HuH-7 (cell line): ENCODE data around the gene TLR9.
"Not testable (repeated sequence)": the region's sequence is repeated elsewhere in the genome, so short reads cannot be mapped to it uniquely, and the experiment has no call there.

Source experiments
- DNase-seq: peaks from one replicate; pipeline ENCODE4 v3.0.0; 2011; ENCODE audit warnings: low spot score

Gene TLR9

GRCh38 chr3:52195291-52195597, 30.2 kb downstream of the TLR9 start:
- no peak for DNase-seq

GRCh38 chr3:52194485-52195290, 30.8 kb downstream of the TLR9 start:
- DNase-seq, result no peak

DNA sequence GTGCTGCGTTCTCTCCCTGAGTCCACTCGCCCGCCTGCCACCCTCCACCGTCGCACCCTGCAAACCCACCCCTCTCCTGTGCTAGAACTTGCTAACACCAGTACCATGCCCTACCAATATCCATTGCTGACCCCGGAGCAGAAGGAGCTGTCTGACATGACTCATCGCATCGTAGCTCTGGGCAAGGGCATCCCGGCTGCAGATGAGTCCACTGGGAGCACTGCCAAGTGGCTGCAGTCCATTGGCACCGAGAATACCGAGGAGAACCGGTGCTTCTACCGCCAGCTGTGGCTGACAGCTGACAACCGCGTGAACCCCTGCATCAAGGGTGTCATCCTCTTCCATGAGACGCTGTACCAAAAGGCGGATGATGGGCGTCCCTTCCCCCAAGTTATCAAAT, 32.4 kb downstream of the TLR9 start:
- no peak for DNase-seq

- DNase-seq, result no peak
Observed at GRCh38 chr3:52191663-52192062, 33.8 kb downstream of the TLR9 start.

DNA sequence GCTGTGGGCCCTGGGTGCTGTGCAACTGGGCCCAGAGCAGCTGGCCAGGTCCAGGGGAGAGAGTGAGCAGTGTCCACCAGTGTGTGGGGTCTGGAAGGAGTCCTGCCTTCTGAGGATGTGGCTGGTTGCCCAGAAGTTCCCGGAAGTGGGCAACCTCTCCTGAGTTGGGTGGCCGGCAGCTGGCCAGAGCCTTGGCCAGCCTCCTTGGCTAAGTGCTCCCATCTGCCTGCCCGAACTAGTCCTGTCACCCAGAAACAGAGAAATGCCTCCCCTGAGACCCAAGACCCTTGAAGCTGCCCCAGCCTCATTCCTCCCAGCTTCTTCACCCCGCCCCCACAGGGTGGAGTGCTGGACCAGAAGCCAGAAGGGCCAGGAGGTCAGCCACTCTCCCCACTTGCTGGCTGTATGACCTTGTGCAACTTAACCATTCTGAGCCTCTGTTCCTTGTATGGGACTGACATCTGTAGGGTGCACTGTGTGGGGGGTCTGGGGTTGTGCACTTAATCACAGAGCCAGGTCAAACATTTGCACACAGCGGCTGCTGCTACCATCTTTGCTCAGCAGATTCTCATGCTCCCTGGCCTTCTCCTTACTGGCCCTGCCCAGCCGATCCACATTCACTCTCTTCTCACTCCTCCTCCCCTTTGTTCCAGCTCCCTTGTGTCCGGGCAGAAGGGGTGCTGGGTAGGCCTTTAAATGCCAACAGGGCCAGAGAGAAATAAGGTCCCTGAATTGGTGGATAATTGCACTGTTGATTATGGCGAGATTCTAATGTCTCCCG, 35.0 kb downstream of the TLR9 start:
- no peak for DNase-seq

GRCh38 chr3:52188556-52188955, 36.9 kb downstream of the TLR9 start:
- DNase-seq, result no peak

DNA sequence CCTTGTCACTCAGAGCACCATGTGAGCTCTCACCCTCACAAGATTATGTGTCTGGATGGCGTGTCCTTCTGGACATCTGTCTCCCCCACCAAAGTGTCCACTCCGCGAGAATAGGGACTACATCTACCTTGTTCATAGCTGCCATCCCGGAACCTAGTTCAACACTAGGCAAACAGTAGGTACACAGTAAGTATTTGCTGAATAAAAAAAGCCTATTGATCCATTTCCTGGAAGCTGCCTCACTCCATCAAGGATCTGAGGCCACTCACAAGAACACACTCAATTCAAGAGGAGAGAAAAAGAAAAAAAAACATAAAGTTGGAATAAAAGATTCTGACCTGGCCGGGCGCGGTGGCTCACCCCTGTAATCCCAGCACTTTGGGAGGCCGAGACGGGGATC, 38.7 kb downstream of the TLR9 start:
- DNase-seq, result no peak

GRCh38 chr3:52185837-52186236, 39.6 kb downstream of the TLR9 start:
- DNase-seq, result no peak

DNA sequence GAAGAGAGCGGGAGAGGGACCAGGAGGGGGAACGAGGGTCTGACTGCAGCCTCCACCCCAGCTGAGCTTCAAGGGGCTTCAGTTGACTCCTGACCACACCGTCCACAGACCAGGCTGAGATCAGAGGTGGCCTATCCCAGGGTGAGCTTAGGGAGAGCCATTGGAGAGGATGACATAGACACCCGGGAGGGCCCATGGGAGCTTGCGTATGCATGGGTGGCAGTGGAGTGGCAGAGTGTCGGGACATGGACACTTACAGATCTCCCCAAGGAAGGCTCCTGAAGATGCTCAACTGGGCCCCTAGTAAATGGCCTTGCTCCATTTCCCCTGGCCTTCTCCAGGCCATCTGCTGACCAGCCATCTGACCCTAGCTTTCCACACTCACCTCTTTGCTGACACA, 40.1 kb downstream of the TLR9 start:
- DNase-seq, result no peak

DNA sequence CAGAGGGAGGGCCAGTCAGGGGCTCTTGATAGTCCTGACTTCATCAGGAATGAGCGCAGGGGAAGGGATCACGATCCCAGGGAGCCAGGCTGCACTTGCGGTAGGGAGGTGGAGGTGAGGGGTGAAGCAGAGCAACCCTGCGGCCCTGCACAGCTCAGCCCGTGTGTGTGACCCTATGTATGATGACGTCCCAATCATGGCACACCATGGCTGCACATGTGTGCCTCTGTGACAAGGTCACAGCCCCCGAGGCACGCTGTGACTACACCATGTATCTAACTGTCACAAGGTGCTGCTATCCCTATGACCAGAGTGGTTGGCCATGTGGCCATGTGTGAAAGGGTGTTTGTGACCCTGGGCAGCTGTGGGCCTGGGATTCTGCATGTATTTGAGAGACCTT, 40.8 kb downstream of the TLR9 start:
- no peak for DNase-seq

GRCh38 chr3:52183786-52184445, 41.5 kb downstream of the TLR9 start:
- no peak for DNase-seq

- no peak for DNase-seq
Observed at GRCh38 chr3:52182691-52183090, 42.8 kb downstream of the TLR9 start.

GRCh38 chr3:52182196-52182595, 43.2 kb downstream of the TLR9 start:
- no peak for DNase-seq

DNA sequence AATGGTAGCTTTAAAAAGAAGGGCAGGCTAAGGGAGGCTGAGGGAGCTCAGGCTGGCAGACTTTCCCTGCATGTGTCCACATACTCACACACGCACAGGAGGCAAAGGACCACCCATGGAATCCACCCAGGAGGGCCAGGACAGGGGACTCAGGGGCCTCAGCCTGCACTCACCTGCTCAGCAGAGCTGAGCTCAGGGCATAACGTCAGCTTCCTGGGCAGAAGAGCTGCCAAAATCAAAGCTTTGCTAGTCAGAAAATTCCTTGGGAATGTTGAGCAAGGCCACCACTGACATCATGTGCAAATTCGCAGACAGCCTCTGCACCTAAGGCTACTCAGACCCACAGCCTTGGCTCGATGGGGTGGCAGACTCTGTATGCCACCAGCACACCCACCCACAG, 43.9 kb downstream of the TLR9 start:
- DNase-seq, result no peak

- DNase-seq, result no peak
Observed at GRCh38 chr3:52178537-52178936, 46.9 kb downstream of the TLR9 start.

DNA sequence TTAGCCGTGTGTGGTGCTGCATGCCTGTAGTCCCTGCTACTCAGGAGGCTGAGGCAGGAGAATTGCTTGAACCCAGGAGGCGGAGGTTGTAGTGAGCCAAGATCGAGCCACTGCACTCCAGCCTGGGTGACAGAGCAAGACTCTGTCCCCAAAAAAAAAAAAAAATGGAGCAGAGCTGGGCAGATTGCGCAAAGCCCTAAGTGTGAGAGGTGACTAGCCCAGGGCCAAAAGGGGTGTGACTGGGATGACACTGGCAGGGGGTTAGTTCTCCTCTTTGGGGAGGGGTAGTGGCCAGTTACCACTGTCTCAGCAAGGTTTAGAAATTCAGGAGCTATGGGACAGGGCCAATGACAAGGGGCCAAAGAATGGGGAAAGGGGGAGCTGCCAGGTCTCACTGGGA, 47.3 kb downstream of the TLR9 start:
- not testable (repeated sequence) for DNase-seq

- DNase-seq, result no peak
Observed at GRCh38 chr3:52177701-52178042, 47.8 kb downstream of the TLR9 start.

GRCh38 chr3:52176951-52177700, 48.3 kb downstream of the TLR9 start:
- DNase-seq, result no peak

GRCh38 chr3:52176180-52176752, 49.2 kb downstream of the TLR9 start:
- no peak for DNase-seq

GRCh38 chr3:52175416-52176179, 49.8 kb downstream of the TLR9 start:
- DNase-seq, result no peak

- no peak for DNase-seq
Observed at GRCh38 chr3:52174896-52175295, 50.5 kb downstream of the TLR9 start.
